Gastrocnemius medialis (tissue), 4 donors: ENCODE data around the gene RIMS4.

ENCODE experiments used
- CTCF ChIP-seq, 5 experiments: fragments of 450-650 bp in 3 of 5; fragments of 200-600 bp in 2 of 5; sonication (generic) in 2 of 5; IDR thresholded peaks in 4 of 5; conservative IDR thresholded peaks in 1 of 5; 1 replicate in 4 of 5; 2 replicates in 1 of 5; pipeline ENCODE4 v1.5.1; 2016 to 2019; ENCODE audit warnings: antibody characterized with exemption in 5 of 5, mild to moderate bottlenecking in 3 of 5, moderate library complexity in 3 of 5
- POLR2A ChIP-seq, 2 donors: fragments of 450-650 bp; IDR thresholded peaks; one replicate each; pipeline ENCODE4 v1.6.1; 2017; ENCODE audit warnings: antibody characterized with exemption in 2 of 2, mild to moderate bottlenecking in 2 of 2, moderate library complexity in 2 of 2

- TF ChIP-seq CTCF (IDR thresholded peaks at IDR 0.05 in 4 of 5, conservative IDR thresholded peaks at IDR 0.05 in 1 of 5) (no peak), POLR2A (IDR thresholded peaks at IDR 0.05) (no peak)
Observed at GRCh38 chr20:44811150-44811685, 872 bp upstream of the RIMS4 start.
